H9 (cell line): ENCODE data around the gene DMRTB1. TPM values are rescaled to one million over a fixed set of nuclear protein-coding genes. Genes with fewer than 3 reads are reported as not detected.

ENCODE experiments used
- DNase-seq: peaks from one replicate; pipeline ENCODE4 v3.0.0-alpha.2; 2017
- H2AFZ ChIP-seq: one replicate; pipeline ENCODE4 v1.6.1; 2013; ENCODE audit warnings: mild to moderate bottlenecking, low read length, control low read depth, moderate library complexity
- H2AK5ac ChIP-seq: 2 replicates; pipeline ENCODE4 v1.6.1; 2013; ENCODE audit warnings: low read length, control low read depth, mixed read lengths; ENCODE audit not compliant: insufficient read length
- H2BK120ac ChIP-seq: one replicate; pipeline ENCODE4 v1.6.1; 2013; ENCODE audit warnings: low read depth, mild to moderate bottlenecking, low read length, control low read depth, inconsistent platforms; ENCODE audit not compliant: poor library complexity, severe bottlenecking
- H2BK12ac ChIP-seq: 2 replicates; pipeline ENCODE4 v1.6.1; 2013; ENCODE audit warnings: low read length, control low read depth, mixed read lengths, low read depth; ENCODE audit not compliant: insufficient read length
- H2BK15ac ChIP-seq: 2 replicates; pipeline ENCODE4 v1.6.1; 2013; ENCODE audit warnings: low read depth, low read length, control low read depth
- H2BK20ac ChIP-seq: one replicate; pipeline ENCODE4 v1.6.1; 2013; ENCODE audit warnings: low read depth, mild to moderate bottlenecking, low read length, control low read depth, inconsistent platforms; ENCODE audit not compliant: poor library complexity, severe bottlenecking
- H2BK5ac ChIP-seq: 2 replicates; pipeline ENCODE4 v1.6.1; 2013; ENCODE audit warnings: low read length, control low read depth, mixed read lengths; ENCODE audit not compliant: insufficient read length
- H3K14ac ChIP-seq: 2 replicates; pipeline ENCODE4 v1.6.1; 2013; ENCODE audit warnings: low read length, control low read depth; ENCODE audit not compliant: insufficient read depth
- H3K18ac ChIP-seq: 2 replicates; pipeline ENCODE4 v1.6.1; 2013; ENCODE audit warnings: low read depth, mild to moderate bottlenecking, mixed read lengths, low read length, control low read depth; ENCODE audit not compliant: insufficient read length
- H3K23ac ChIP-seq: 2 replicates; pipeline ENCODE4 v1.6.1; 2013; ENCODE audit warnings: low read length, control low read depth, mixed read lengths, low read depth; ENCODE audit not compliant: insufficient read length
- H3K23me2 ChIP-seq: 2 replicates; pipeline ENCODE4 v1.6.1; 2013; ENCODE audit warnings: low read depth, mild to moderate bottlenecking, mixed read lengths, low read length, control low read depth; ENCODE audit not compliant: insufficient read length, poor library complexity, severe bottlenecking
- H3K27ac ChIP-seq: 2 replicates; pipeline ENCODE4 v1.5.1; 2013; ENCODE audit warnings: low read length, control low read depth, mixed read lengths, low read depth; ENCODE audit not compliant: insufficient read length
- H3K27me3 ChIP-seq: 2 replicates; pipeline ENCODE4 v1.6.1; 2013; ENCODE audit warnings: low read length, control low read depth, inconsistent platforms; ENCODE audit not compliant: insufficient read depth
- H3K4ac ChIP-seq: 2 replicates; pipeline ENCODE4 v1.6.1; 2013; ENCODE audit warnings: low read depth, mild to moderate bottlenecking, control low read depth, inconsistent platforms, low read length, moderate library complexity
- H3K4me1 ChIP-seq: 2 replicates; pipeline ENCODE4 v1.6.1; 2013; ENCODE audit warnings: low read length, control low read depth, inconsistent platforms; ENCODE audit not compliant: insufficient read depth
- H3K4me2 ChIP-seq: 2 replicates; pipeline ENCODE4 v1.6.1; 2013; ENCODE audit warnings: low read length, control low read depth, mixed read lengths; ENCODE audit not compliant: insufficient read length, insufficient read depth
- H3K56ac ChIP-seq: 2 replicates; pipeline ENCODE4 v1.6.1; 2013; ENCODE audit warnings: low read depth, mild to moderate bottlenecking, mixed read lengths, low read length, control low read depth; ENCODE audit not compliant: insufficient read length
- H3K79me1 ChIP-seq: 2 replicates; pipeline ENCODE4 v1.6.1; 2013; ENCODE audit warnings: low read depth, mild to moderate bottlenecking, moderate library complexity, low read length, control low read depth, inconsistent platforms; ENCODE audit not compliant: insufficient read depth, poor library complexity, severe bottlenecking
- H3K79me2 ChIP-seq: 2 replicates; pipeline ENCODE4 v1.6.1; 2013; ENCODE audit warnings: low read length, control low read depth, inconsistent platforms; ENCODE audit not compliant: insufficient read depth
- H3K9ac ChIP-seq: 2 replicates; pipeline ENCODE4 v1.6.1; 2013; ENCODE audit warnings: low read length, control low read depth, mixed read lengths; ENCODE audit not compliant: insufficient read length; ENCODE audit errors: extremely low read depth
- H3K9me3 ChIP-seq: one replicate; pipeline ENCODE4 v1.6.1; 2013; ENCODE audit warnings: low read depth, low read length, inconsistent platforms; ENCODE audit not compliant: control insufficient read depth
- H3T11ph ChIP-seq: one replicate; pipeline ENCODE4 v1.6.1; 2013; ENCODE audit warnings: mild to moderate bottlenecking, low read length, control low read depth, inconsistent platforms
- H4K20me1 ChIP-seq: one replicate; pipeline ENCODE4 v1.6.1; 2013; ENCODE audit not compliant: control insufficient read depth, insufficient read length, insufficient read depth
- H4K5ac ChIP-seq: 2 replicates; pipeline ENCODE4 v1.6.1; 2013; ENCODE audit warnings: low read depth, mild to moderate bottlenecking, mixed read lengths, low read length, control low read depth; ENCODE audit not compliant: insufficient read length
- H4K8ac ChIP-seq: replicated peaks from 2 replicates; pipeline ENCODE4 v1.6.1; 2013; ENCODE audit warnings: low read length, control low read depth, mixed read lengths, low read depth; ENCODE audit not compliant: insufficient read length
- H4K91ac ChIP-seq: 2 replicates; pipeline ENCODE4 v1.6.1; 2013; ENCODE audit warnings: low read depth, mild to moderate bottlenecking, moderate library complexity, mixed read lengths, low read length, control low read depth; ENCODE audit not compliant: insufficient read length
- H3K27ac Mint-ChIP-seq, 3 experiments: 2 replicates in 2 of 3; 3 replicates in 1 of 3; pipeline ENCODE4 v1.8.0; 2020 to 2021; ENCODE audit warnings: mixed read lengths in 3 of 3, mild to moderate bottlenecking in 1 of 3, moderate library complexity in 1 of 3
- H3K27me3 Mint-ChIP-seq: 2 replicates; pipeline ENCODE4 v1.8.0; 2021; ENCODE audit warnings: low read depth, mild to moderate bottlenecking, moderate library complexity, mixed read lengths
- H3K36me3 Mint-ChIP-seq, 3 experiments: 2 replicates in 2 of 3; 3 replicates in 1 of 3; pipeline ENCODE4 v1.8.0; 2020 to 2021; ENCODE audit warnings: low read depth in 3 of 3, mixed read lengths in 3 of 3; ENCODE audit not compliant: insufficient read depth in 1 of 3
- H3K4me1 Mint-ChIP-seq, 2 experiments: 2 replicates each; pipeline ENCODE4 v1.8.0; 2020; ENCODE audit warnings: mixed read lengths in 2 of 2
- H3K4me3 Mint-ChIP-seq, 2 experiments: 2 replicates in 1 of 2; 3 replicates in 1 of 2; pipeline ENCODE4 v1.8.0; 2020 to 2021; ENCODE audit warnings: mild to moderate bottlenecking in 2 of 2, mixed read lengths in 2 of 2, moderate library complexity in 1 of 2
- H3K9me3 Mint-ChIP-seq, 2 experiments: 2 replicates in 1 of 2; 3 replicates in 1 of 2; pipeline ENCODE4 v1.8.0; 2020; ENCODE audit warnings: mild to moderate bottlenecking in 2 of 2, mixed read lengths in 2 of 2, moderate library complexity in 1 of 2
- WGBS: extraction: QIAGEN DNeasy Blood & Tissue Kit; methylation state at CpG from one replicate; pipeline ENCODE4 v1.1.7; 2013; ENCODE audit warnings: missing lambda C conversion rate, low lambda C conversion rate, mixed read lengths; ENCODE audit not compliant: insufficient read length; ENCODE audit errors: extremely low coverage; 5-methylcytosine and 5-hydroxymethylcytosine counted together
- total RNA-seq: library from RNA; stranded (reverse); gene quantifications from 2 replicates; pipeline ENCODE4 v1.2.1, GENCODE V29; 2021
- TF ChIP-seq, protein P1 (sequence below): fragments of 200-600 bp; sonication (generic); conservative IDR thresholded peaks from 3 replicates; pipeline ENCODE4 v1.8.0; 2021; ENCODE audit warnings: antibody characterized with exemption, mild to moderate bottlenecking

DMRTB1 gene
- total RNA-seq, 1 experiment from 2014 or later: not detected

DNA sequence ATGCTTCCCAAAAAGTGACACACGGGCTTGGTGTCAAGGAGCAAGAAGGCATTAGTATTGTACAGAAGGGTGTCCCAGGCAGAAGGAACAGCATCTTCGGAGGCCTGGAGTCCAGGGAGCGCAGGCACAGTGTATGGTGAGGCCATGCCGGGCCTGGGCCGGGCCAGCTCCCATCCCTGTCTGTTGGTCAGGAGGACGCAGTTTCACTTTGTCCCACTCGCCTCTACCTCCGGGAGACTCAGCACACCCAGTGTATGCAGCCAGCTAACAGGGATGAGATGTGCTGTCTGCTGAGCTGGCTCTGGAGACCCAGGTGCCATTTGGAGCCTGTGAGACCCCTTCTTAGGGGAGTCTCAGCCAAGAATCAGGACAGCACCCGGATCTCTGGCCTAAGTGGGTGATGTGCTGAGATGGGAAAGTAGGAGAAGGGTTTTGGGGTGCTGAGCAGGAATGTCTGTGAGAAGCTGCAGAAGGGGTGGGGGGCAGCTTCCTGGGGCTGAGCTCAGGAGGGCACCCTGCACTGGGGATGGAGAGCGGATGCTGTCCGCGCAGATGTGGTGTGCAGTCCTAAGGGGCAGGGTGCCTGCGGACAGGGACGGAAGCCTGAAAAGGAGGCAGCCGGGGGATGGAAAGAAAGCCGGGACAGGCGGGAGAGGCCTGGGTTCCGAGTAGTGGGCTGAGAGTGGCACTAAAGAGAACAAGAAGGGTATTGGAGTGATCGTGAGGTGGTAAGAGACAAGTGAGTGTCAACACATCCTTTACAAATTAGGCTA is 25.7 kb downstream of the DMRTB1 start:
- no peaks in the 10 kb centered on the region for H4K20me1 ChIP-seq
- H2BK120ac ChIP-seq: no peak overlapping the region
- no peak for DNase-seq
- no peak overlapping the region for H4K5ac ChIP-seq
- H3K4me2 ChIP-seq: no peak overlapping the region
- H3K27me3 Mint-ChIP-seq: peaks cover 26% of the 10 kb centered on the region
- H2AK5ac ChIP-seq: no peak overlapping the region
- no peaks in the 10 kb centered on the region for H3K27me3 ChIP-seq
- H3K14ac ChIP-seq: no peak overlapping the region
- peak overlapping the region in 2 of 3 experiments; percentile 86 to 88; a peak in 3 of 7 replicates for H3K27ac Mint-ChIP-seq
- H3K4me1 ChIP-seq: no peaks in the 10 kb centered on the region
- no peak overlapping the region for H2BK12ac ChIP-seq
- H3K27ac ChIP-seq: no peak overlapping the region
- WGBS: no CpG with 5 or more reads among the region's 19 CpGs
- no peak overlapping the region for H3K4me3 Mint-ChIP-seq
- no peak overlapping the region for H4K91ac ChIP-seq
- H3K79me1 ChIP-seq: no peaks in the 10 kb centered on the region
- peaks cover 0 to 3% (median 3%) of the 10 kb centered on the region in 3 experiments; a peak in 1 of 7 replicates for H3K36me3 Mint-ChIP-seq
- H3K23me2 ChIP-seq: no peaks in the 10 kb centered on the region
- H4K8ac ChIP-seq: no peak overlapping the region
- TF ChIP-seq, protein P1, sequence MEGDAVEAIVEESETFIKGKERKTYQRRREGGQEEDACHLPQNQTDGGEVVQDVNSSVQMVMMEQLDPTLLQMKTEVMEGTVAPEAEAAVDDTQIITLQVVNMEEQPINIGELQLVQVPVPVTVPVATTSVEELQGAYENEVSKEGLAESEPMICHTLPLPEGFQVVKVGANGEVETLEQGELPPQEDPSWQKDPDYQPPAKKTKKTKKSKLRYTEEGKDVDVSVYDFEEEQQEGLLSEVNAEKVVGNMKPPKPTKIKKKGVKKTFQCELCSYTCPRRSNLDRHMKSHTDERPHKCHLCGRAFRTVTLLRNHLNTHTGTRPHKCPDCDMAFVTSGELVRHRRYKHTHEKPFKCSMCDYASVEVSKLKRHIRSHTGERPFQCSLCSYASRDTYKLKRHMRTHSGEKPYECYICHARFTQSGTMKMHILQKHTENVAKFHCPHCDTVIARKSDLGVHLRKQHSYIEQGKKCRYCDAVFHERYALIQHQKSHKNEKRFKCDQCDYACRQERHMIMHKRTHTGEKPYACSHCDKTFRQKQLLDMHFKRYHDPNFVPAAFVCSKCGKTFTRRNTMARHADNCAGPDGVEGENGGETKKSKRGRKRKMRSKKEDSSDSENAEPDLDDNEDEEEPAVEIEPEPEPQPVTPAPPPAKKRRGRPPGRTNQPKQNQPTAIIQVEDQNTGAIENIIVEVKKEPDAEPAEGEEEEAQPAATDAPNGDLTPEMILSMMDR: no peak
- H3K4me1 Mint-ChIP-seq: peaks cover 9 to 15% of the 10 kb centered on the region in 2 experiments
- H3K18ac ChIP-seq: no peak overlapping the region
- no peaks in the 10 kb centered on the region for H3K9me3 ChIP-seq
- no peak overlapping the region for H2BK15ac ChIP-seq
- H3K4ac ChIP-seq: no peak overlapping the region
- H3K56ac ChIP-seq: no peak overlapping the region
- no peak overlapping the region for H2AFZ ChIP-seq
- peaks cover 2 to 4% of the 10 kb centered on the region in 2 experiments; a peak in 3 of 5 replicates for H3K9me3 Mint-ChIP-seq
- H2BK20ac ChIP-seq: no peak overlapping the region
- H3K23ac ChIP-seq: no peak overlapping the region
- H2BK5ac ChIP-seq: no peak overlapping the region
- no peaks in the 10 kb centered on the region for H3K79me2 ChIP-seq
- H3T11ph ChIP-seq: no peak overlapping the region
- no peak overlapping the region for H3K9ac ChIP-seq
